Vagina (tissue), 2 donors: ENCODE measurements around the gene NOC4L.

Experiments used
- CTCF ChIP-seq, 3 experiments: fragments of 450-650 bp in 2 of 3; fragments of 200-600 bp in 1 of 3; sonication (generic) in 1 of 3; IDR thresholded peaks; one replicate each; pipeline ENCODE4 v1.5.1; 2017 to 2019; ENCODE audit warnings: antibody characterized with exemption in 3 of 3, mild to moderate bottlenecking in 2 of 3, moderate library complexity in 2 of 3
- POLR2A ChIP-seq, 2 donors: fragments of 450-650 bp; IDR thresholded peaks; one replicate each; pipeline ENCODE4 v1.6.1; 2017; ENCODE audit warnings: antibody characterized with exemption in 2 of 2, mild to moderate bottlenecking in 2 of 2, moderate library complexity in 2 of 2
- POLR2AphosphoS5 ChIP-seq, 2 donors: sonication (generic); formaldehyde crosslinking; IDR thresholded peaks; one replicate each; pipeline ENCODE4 v1.9.0; 2017; ENCODE audit warnings: antibody characterized with exemption in 2 of 2, mild to moderate bottlenecking in 2 of 2, low read depth in 1 of 2; ENCODE audit not compliant: insufficient read depth in 1 of 2

GRCh38 chr12:132150780-132151144 is 6.5 kb downstream of the NOC4L start:
- TF ChIP-seq CTCF (IDR thresholded peaks at IDR 0.05), result no peak
- no peak for TF ChIP-seq POLR2A (IDR thresholded peaks at IDR 0.05)
- TF ChIP-seq POLR2AphosphoS5 (IDR thresholded peaks at IDR 0.05; ENCODE audit: insufficient read depth in 1 of 2, low read depth in 1 of 2), result no peak
